ENCODE results near the gene GRAP2.

- TF ChIP-seq CTCF (IDR thresholded peaks at IDR 0.05) (no peak), POLR2A (IDR thresholded peaks at IDR 0.05) (no peak)
Observed at GRCh38 chr22:40007853-40008710, 107.2 kb downstream of the GRAP2 start.
